HG02943 (cell line): ENCODE results near the gene RPS6KB2.
A peak's percentile ranks its signal among the peaks of the same experiment; 100 is the strongest.
"Not testable (repeated sequence)": the region's sequence is repeated elsewhere in the genome, so short reads cannot be mapped to it uniquely, and the experiment has no call there.

ENCODE experiments used
- ATAC-seq: cut with Tn5 transposase; IDR thresholded peaks from one replicate; pipeline ENCODE4 v1.9.1; 2021; ENCODE audit warnings: mild to moderate bottlenecking, low read depth, moderate library complexity; ENCODE audit not compliant: unreplicated experiment

Gene RPS6KB2

GRCh38 chr11:67397536-67397935 lies 30.8 kb upstream of the RPS6KB2 start:
- no peak for ATAC-seq

- no peak for ATAC-seq
Measured at GRCh38 chr11:67397986-67398660, 30.2 kb upstream of the RPS6KB2 start.

- ATAC-seq, result no peak
Measured at GRCh38 chr11:67398661-67399563, 29.4 kb upstream of the RPS6KB2 start.

- ATAC-seq, result no peak
Measured at GRCh38 chr11:67400251-67400941, 27.9 kb upstream of the RPS6KB2 start.

GRCh38 chr11:67400942-67401494 lies 27.3 kb upstream of the RPS6KB2 start:
- peak; percentile 13 for ATAC-seq

GRCh38 chr11:67401495-67402191 lies 26.7 kb upstream of the RPS6KB2 start, which contains the start of gene PPP1CA:
Gene PPP1CA (minus strand): TSS chr11:67401858. CDS start chr11:67401782, 76 bp downstream.
- peak; percentile 56 for ATAC-seq

GRCh38 chr11:67402192-67402839 lies 26.0 kb upstream of the RPS6KB2 start:
- not testable (repeated sequence) for ATAC-seq

GRCh38 chr11:67403085-67403484 lies 25.2 kb upstream of the RPS6KB2 start:
- not testable (repeated sequence) for ATAC-seq

GRCh38 chr11:67404515-67405195 lies 23.6 kb upstream of the RPS6KB2 start:
- ATAC-seq, result no peak

GRCh38 chr11:67405196-67405567 lies 23.1 kb upstream of the RPS6KB2 start:
- ATAC-seq, result no peak

GRCh38 chr11:67405688-67406339 lies 22.5 kb upstream of the RPS6KB2 start:
- ATAC-seq, result no peak

- no peak for ATAC-seq
Measured at GRCh38 chr11:67406420-67406968, 21.8 kb upstream of the RPS6KB2 start.

GRCh38 chr11:67406969-67407687 lies 21.2 kb upstream of the RPS6KB2 start:
- ATAC-seq, result no peak

GRCh38 chr11:67407688-67408163 lies 20.6 kb upstream of the RPS6KB2 start:
- ATAC-seq, result no peak

- ATAC-seq, result no peak
Measured at GRCh38 chr11:67408437-67409200, 19.7 kb upstream of the RPS6KB2 start.

GRCh38 chr11:67409261-67409666 lies 19.0 kb upstream of the RPS6KB2 start:
- ATAC-seq, result no peak
